ENCODE results near the gene NOS3.

GRCh38 chr7:151008511-151009323 is 17.9 kb downstream of the NOS3 start:
- TF ChIP-seq POLR2A (IDR thresholded peaks at IDR 0.05), result no peak
- TF ChIP-seq CTCF (IDR thresholded peaks at IDR 0.05), result peak in 2 of 3 donors; percentile 39 to 49
- no peak for TF ChIP-seq POLR2AphosphoS5 (IDR thresholded peaks at IDR 0.05)
